SU-DHL-6 (cell line): Measurements from ENCODE around the gene EIF6.

Source experiments
- H2AFZ ChIP-seq: fragments of 200-600 bp; sonication (generic); 2 replicates; pipeline ENCODE4 v1.6.1; 2014; ENCODE audit warnings: low read depth, mild to moderate bottlenecking, moderate library complexity, mixed read lengths, antibody characterized with exemption, low read length; ENCODE audit not compliant: severe bottlenecking
- H3F3A ChIP-seq: fragments of 200-600 bp; shearing (Covaris generic); 2 replicates; pipeline ENCODE4 v1.6.0; 2016; ENCODE audit warnings: antibody characterized with exemption, mild to moderate bottlenecking; ENCODE audit not compliant: insufficient read depth
- H3K27ac ChIP-seq: fragments of 200-600 bp; sonication (generic); 2 replicates; pipeline ENCODE4 v1.5.1; 2016; ENCODE audit warnings: low read depth, mild to moderate bottlenecking, low read length, moderate library complexity, mixed read lengths
- H3K27me3 ChIP-seq: fragments of 200-600 bp; sonication (generic), shearing (Covaris generic); 2 replicates; pipeline ENCODE4 v1.6.0; 2014; ENCODE audit warnings: mild to moderate bottlenecking, low read length
- H3K36me3 ChIP-seq: fragments of 200-600 bp; sonication (generic); 2 replicates; pipeline ENCODE4 v1.6.1; 2014; ENCODE audit warnings: mild to moderate bottlenecking, low read length, mixed read lengths
- H3K4me2 ChIP-seq: fragments of 300-600, 200-600 bp; shearing (Covaris generic), sonication (generic); 2 replicates; pipeline ENCODE4 v1.6.0; 2014; ENCODE audit warnings: low read length, low read depth, mild to moderate bottlenecking; ENCODE audit not compliant: poor library complexity, severe bottlenecking
- H3K4me3 ChIP-seq: fragments of 200-600 bp; sonication (generic); 2 replicates; pipeline ENCODE4 v1.5.1; 2014; ENCODE audit warnings: antibody characterized with exemption, low read length, mild to moderate bottlenecking, mixed read lengths; ENCODE audit not compliant: insufficient read depth, poor library complexity, severe bottlenecking
- H3K79me2 ChIP-seq: fragments of 200-600 bp; sonication (generic); 2 replicates; pipeline ENCODE4 v1.6.1; 2014; ENCODE audit warnings: mild to moderate bottlenecking, low read length, moderate library complexity; ENCODE audit not compliant: insufficient read depth
- H3K9ac ChIP-seq: fragments of 200-600 bp; sonication (generic); 2 replicates; pipeline ENCODE4 v1.7.0; 2014; ENCODE audit warnings: mild to moderate bottlenecking, low read length
- H3K9me2 ChIP-seq: fragments of 200-600 bp; sonication (generic); replicated peaks from 2 replicates; pipeline ENCODE4 v1.6.1; 2014; ENCODE audit warnings: low read length; ENCODE audit not compliant: insufficient read depth
- H3K9me3 ChIP-seq: fragments of 200-600 bp; sonication (generic); 2 replicates; pipeline ENCODE4 v1.6.1; 2014; ENCODE audit warnings: low read length, mixed read lengths; ENCODE audit not compliant: insufficient read depth
- H4K20me1 ChIP-seq: fragments of 200-600 bp; sonication (generic); 2 replicates; pipeline ENCODE4 v1.6.1; 2014; ENCODE audit warnings: low read depth, mild to moderate bottlenecking, antibody characterized with exemption, low read length, moderate library complexity, mixed read lengths
- EZH2phosphoT487 ChIP-seq: fragments of 200-600 bp; sonication (generic), shearing (Covaris generic); conservative IDR thresholded peaks from 2 replicates; pipeline ENCODE4 v1.6.1; 2018; ENCODE audit warnings: mild to moderate bottlenecking, antibody characterized with exemption, low read length, moderate library complexity, mixed read lengths
- TF ChIP-seq, protein P1 (sequence below): fragments of 200-600 bp; sonication (generic); IDR thresholded peaks from one replicate; pipeline ENCODE4 v1.5.1; 2017; ENCODE audit warnings: antibody characterized with exemption, mild to moderate bottlenecking, low read length, moderate library complexity; ENCODE audit not compliant: insufficient read depth, poor library complexity, severe bottlenecking

The EIF6 gene

DNA sequence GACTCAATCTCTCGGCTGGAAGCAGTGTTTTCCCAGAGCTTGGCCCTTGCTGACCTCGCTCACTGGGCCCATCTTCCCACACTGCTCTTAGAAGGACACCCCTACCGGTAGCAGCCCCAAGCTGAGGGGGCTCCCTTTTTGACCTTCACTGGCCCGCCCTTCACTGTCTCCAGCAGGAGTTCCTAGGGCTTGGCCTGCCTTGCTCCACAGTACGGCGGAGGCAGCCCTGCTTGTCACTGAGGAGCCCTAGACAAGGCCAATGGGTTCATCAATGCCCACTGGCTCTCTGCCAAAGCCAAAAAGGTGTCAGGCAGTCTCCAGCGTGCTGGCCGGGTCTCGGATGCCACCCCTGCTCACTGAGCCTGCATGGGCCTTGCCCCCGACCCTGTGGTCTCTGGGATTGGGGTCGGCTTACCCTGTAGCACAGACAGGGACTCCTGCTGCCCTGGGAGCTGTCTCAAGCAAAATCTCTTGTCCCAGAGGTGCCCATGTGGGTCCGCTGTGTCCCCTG is 8.8 kb downstream of the EIF6 start:
- Histone ChIP-seq H2AFZ (no peak overlapping the region), H3K79me2 (peaks cover 9% of the 10 kb centered on the region; the same call in 1 of the 2 replicates), H3K4me2 (no peak overlapping the region), H3K4me3 (no peak overlapping the region), H3K9me3 (no peaks in the 10 kb centered on the region), H3K27me3 (no peaks in the 10 kb centered on the region), H3K9me2 (no peaks in the 10 kb centered on the region), H3F3A (peaks cover 20% of the 10 kb centered on the region), H4K20me1 (no peaks in the 10 kb centered on the region), H3K27ac (no peak overlapping the region), H3K36me3 (0 out of 2 replicates have a peak, but pooled peaks cover 4% of the 10 kb centered on the region), H3K9ac (no peak overlapping the region)
- no peak for TF ChIP-seq EZH2phosphoT487
- TF ChIP-seq, protein P1, sequence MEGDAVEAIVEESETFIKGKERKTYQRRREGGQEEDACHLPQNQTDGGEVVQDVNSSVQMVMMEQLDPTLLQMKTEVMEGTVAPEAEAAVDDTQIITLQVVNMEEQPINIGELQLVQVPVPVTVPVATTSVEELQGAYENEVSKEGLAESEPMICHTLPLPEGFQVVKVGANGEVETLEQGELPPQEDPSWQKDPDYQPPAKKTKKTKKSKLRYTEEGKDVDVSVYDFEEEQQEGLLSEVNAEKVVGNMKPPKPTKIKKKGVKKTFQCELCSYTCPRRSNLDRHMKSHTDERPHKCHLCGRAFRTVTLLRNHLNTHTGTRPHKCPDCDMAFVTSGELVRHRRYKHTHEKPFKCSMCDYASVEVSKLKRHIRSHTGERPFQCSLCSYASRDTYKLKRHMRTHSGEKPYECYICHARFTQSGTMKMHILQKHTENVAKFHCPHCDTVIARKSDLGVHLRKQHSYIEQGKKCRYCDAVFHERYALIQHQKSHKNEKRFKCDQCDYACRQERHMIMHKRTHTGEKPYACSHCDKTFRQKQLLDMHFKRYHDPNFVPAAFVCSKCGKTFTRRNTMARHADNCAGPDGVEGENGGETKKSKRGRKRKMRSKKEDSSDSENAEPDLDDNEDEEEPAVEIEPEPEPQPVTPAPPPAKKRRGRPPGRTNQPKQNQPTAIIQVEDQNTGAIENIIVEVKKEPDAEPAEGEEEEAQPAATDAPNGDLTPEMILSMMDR: no peak

DNA sequence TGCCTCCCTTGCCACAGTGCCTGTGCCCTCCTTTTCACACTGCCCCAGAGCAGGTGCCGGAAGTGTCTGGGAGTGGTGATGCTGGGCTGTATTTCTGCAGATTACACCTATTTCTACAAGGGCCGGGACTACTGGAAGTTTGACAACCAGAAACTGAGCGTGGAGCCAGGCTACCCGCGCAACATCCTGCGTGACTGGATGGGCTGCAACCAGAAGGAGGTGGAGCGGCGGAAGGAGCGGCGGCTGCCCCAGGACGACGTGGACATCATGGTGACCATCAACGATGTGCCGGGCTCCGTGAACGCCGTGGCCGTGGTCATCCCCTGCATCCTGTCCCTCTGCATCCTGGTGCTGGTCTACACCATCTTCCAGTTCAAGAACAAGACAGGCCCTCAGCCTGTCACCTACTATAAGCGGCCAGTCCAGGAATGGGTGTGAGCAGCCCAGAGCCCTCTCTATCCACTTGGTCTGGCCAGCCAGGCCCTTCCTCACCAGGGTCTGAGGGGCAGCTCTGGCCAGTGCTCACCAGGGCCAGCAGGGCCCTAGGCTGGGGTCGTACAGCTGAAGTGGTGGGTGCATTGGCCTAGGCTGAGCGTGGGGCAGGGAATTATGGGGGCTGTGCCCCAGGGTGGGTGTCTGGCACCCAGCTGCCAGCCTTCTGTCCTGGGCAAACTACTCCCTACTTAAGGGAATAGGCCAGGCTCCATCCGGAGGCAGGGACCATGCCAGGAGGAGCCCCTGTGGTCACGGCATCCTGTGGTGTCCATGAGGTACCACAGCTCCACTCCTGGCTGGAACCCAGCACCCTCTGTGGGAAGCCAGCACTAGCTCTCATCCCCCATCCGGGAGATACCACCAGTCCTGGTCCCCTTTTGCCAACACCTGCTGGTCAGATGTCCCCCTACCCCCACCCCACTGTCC is 10.1 kb downstream of the EIF6 start:
- H3K4me2 ChIP-seq: no peak overlapping the region
- H3K9me2 ChIP-seq: no peaks in the 10 kb centered on the region
- H3K27ac ChIP-seq: no peak overlapping the region
- H3K4me3 ChIP-seq: no peak overlapping the region
- peaks cover 9% of the 10 kb centered on the region; the same call in 1 of the 2 replicates for H3K79me2 ChIP-seq
- H4K20me1 ChIP-seq: no peaks in the 10 kb centered on the region
- H3K9me3 ChIP-seq: no peaks in the 10 kb centered on the region
- no peaks in the 10 kb centered on the region for H3K27me3 ChIP-seq
- no peaks in the 10 kb centered on the region for H3K36me3 ChIP-seq
- TF ChIP-seq, protein P1: no peak
- no peak for TF ChIP-seq EZH2phosphoT487
- H2AFZ ChIP-seq: no peak overlapping the region
- peaks cover 13% of the 10 kb centered on the region for H3F3A ChIP-seq
- H3K9ac ChIP-seq: no peak overlapping the region

DNA sequence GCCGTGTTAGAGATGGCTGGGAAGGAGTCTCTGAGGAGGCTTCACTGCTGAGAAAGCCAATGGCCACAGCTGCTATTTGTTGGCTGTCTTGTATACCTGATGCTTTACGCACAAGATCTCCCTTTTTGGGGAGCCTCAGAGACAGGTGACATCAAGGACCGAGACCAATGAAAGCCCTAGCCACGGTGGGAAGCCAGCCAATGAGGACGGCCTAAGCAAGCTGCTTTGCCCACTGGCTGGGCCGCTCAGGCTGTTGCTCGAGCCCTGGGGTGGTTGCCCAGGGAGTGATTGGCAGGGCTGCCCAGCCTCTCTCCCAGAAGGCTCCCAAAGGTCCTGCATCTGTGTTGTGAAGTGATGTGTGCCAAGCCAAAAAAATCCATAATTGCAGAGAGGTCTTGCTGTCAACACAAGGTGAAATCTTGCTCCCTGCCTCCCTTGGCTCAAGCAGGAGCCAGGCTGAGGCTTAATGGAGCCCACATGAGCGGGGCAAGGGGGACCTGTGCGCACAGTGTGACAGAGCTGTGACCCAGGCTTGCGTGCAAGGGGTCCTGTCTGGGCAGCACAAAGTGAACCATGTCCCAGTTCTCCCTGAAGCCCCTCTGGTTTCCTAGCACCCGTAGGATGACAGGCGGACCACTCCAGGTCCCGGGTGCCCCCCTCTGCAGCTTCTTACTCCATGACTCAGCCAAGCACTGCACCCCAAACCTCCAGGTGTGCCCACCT is 11.0 kb downstream of the EIF6 start:
- no peaks in the 10 kb centered on the region for H3K9me2 ChIP-seq
- TF ChIP-seq EZH2phosphoT487: no peak
- TF ChIP-seq, protein P1: no peak
- H3K27ac ChIP-seq: no peak overlapping the region
- H3K4me2 ChIP-seq: no peak overlapping the region
- no peaks in the 10 kb centered on the region for H3K36me3 ChIP-seq
- H3K27me3 ChIP-seq: no peaks in the 10 kb centered on the region
- H4K20me1 ChIP-seq: no peaks in the 10 kb centered on the region
- H2AFZ ChIP-seq: no peak overlapping the region
- no peak overlapping the region for H3K4me3 ChIP-seq
- no peaks in the 10 kb centered on the region for H3K9me3 ChIP-seq
- H3K79me2 ChIP-seq: peaks cover 9% of the 10 kb centered on the region; the same call in 1 of the 2 replicates
- no peak overlapping the region for H3K9ac ChIP-seq
- peaks cover 5% of the 10 kb centered on the region for H3F3A ChIP-seq
